Transverse colon (tissue), 4 donors: Measurements from ENCODE around the gene C20orf96.

Experiments used
- CTCF ChIP-seq, 5 experiments: fragments of 200-600 bp in 3 of 5; fragments of 450-650 bp in 2 of 5; sonication (generic) in 3 of 5; IDR thresholded peaks; 1 replicate in 2 of 5; 2 replicates in 3 of 5; pipeline ENCODE4 v1.5.1; 2016 to 2017; ENCODE audit warnings: antibody characterized with exemption in 5 of 5, inconsistent platforms in 3 of 5, mild to moderate bottlenecking in 2 of 5, moderate library complexity in 1 of 5
- POLR2AphosphoS5 ChIP-seq, 3 donors: sonication (generic); formaldehyde crosslinking; IDR thresholded peaks; one replicate each; pipeline ENCODE4 v1.6.1; 2016; ENCODE audit warnings: antibody characterized with exemption in 3 of 3

DNA sequence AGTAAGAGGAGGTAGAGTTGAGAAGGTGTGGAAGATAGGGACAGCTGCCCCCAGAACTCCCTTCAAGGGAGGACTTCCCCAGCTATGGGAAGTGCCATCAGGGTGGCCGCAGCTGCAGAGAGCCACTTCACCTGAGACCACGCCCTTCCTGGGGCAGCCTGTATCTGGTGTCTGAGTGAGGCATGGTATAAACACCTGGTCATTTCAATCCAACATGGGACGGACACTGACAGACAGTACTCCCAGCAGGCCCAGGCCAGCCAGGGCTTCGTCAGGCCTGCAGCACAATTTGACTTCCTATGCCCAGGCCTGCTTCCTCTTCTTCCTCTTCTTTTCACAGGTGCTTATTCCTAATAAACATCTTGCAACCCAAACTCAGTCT is 39.3 kb upstream of the C20orf96 start:
- TF ChIP-seq CTCF (IDR thresholded peaks at IDR 0.05) (no peak), POLR2AphosphoS5 (IDR thresholded peaks at IDR 0.05) (no peak)
